ENCODE data around the gene TMEM26.

Gene TMEM26

GRCh38 chr10:61452655-61453641, at the start of gene TMEM26:
Gene TMEM26, minus strand, starts transcription at chr10:61453381. Its CDS starts 300 bp downstream, at chr10:61453081.
- no peak for DNase-seq

DNA sequence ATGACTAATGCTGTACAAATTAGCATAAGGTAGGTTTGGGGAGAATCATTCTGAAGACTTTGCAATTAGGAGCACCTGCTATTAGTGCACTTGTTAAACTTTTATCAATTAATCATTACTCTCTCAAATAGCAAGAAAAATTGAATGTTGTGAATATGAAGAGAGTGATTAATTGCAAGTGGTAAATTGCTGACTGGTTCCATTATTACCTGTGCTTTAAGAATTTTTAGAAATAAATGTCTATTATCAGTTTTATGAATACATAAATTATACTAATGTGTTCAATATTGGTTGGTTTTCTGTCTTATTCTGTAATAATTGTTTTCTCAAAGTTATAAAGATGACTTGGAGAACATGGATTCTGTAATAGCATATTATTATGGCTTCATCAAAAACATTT, 47.3 kb upstream of the TMEM26 start:
- DNase-seq = no peak

DNA sequence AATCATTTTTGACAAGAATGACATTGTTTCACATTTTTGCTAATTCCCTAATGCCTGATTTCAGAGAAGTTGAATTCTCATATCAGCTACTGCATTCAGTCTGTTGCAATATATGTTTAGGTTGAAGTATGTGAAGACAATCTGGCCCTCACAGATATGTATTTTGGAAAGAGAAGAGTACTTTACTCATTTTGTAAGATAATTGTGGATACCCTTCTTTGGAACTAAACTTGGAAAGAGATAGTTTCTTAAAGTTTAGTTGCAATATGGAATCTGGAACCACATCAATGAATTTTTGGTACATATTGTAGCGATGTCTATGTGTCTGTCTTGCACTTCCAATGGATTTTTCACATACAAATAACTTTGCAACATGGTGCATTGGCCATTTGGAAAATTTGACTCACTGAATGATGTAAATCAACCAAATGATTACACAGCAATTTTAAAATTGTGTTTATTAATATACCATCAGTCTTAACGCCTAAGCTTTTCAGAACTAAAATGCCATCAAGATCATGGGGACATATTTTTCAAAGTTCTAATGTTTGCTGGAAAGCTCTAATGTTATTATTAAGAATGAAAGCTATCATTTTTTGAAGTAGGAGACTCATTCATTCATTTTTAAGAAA, 39.3 kb upstream of the TMEM26 start:
- DNase-seq = no peak

GRCh38 chr10:61487506-61487905, 34.3 kb upstream of the TMEM26 start:
- no peak for DNase-seq

DNA sequence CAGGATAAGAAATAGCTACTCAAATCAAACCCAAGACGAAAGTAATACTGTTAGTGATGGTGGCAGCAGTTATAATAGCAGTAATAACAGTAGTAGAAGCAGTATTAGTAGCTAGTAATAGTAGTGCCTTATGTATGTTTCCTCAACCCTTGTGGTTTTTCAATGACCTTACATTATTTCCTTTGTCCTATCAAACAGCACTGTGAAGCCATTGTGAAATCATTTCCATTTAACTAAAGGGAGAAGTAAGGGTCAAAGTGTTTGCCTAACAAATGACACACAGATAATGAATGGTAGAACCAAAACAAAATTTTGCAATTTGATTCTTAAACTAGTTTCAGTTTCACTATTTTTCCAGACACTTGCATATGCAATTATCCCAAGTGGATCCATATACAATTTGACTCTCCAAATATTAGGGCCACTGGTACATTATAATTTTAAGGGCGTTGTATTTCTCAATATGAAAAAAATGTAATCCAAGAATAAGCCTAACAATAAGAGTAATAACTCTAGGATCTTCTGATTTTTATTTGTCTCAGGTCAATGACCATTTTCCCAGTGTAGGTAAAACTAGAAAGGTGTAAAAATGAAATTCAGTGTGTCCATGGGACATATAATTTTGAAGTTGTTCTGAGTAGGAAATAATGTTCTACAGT, 33.7 kb upstream of the TMEM26 start:
- no peak for DNase-seq

GRCh38 chr10:61486251-61486650, 33.1 kb upstream of the TMEM26 start:
- no peak for DNase-seq

GRCh38 chr10:61481597-61481996, 28.4 kb upstream of the TMEM26 start:
- DNase-seq = no peak

DNA sequence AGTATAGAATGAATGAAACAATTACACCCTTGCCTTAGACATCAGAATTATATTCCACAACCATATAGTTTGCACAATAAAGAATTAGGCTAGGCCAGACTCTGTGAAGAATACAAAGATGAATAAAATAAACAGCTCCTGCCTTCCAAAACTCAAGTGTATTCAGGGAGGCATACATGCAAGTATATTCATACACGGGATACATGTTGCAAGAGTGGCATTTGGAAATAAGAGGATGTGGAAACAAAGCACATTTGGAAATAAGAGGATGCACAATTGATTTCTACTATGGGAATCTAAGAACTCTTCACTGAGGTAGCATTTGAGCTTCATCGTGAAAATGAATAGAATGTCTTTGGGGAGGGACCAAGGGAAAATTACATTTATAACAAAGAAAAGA, 27.0 kb upstream of the TMEM26 start:
- no peak for DNase-seq

- DNase-seq = no peak
Observed at GRCh38 chr10:61478621-61479312, 25.6 kb upstream of the TMEM26 start.

DNA sequence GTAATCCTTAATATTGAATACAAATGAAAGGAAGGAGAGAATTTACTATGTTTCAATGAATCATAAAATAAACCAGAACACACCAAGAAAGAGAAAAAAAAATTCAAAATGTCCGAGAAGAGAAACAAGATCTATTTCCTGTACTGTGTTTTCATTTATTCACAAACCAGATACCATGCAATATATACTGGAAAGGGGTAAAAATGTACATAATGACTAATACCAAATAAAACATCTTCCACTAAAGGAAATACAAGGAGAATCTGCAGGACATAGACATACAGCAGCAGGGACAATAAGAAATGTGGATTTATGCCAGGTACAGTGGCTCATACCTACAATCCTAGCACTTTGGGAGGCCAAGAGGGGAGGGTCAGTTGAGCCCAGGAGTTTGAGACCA, 24.3 kb upstream of the TMEM26 start:
- DNase-seq = no peak

DNA sequence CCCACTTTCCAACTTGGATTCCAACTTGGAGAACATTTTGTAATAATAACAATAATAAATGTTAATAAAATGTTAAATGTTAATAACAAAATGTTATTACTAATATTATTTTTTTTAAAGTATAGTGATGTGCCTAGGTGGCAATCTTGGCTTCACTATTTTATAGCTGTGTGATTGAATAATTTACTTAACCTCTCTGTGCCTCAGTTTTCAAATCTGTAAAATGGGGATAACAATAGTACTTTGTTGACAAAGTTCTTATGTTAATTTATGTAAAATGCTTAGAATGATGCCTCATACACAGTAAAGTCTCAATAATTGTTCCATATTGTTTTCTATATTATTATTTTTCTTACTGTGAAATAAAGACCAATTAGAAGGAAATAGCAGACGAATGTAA, 23.3 kb upstream of the TMEM26 start:
- DNase-seq = no peak

GRCh38 chr10:61475449-61475873, 22.3 kb upstream of the TMEM26 start:
- no peak for DNase-seq

DNA sequence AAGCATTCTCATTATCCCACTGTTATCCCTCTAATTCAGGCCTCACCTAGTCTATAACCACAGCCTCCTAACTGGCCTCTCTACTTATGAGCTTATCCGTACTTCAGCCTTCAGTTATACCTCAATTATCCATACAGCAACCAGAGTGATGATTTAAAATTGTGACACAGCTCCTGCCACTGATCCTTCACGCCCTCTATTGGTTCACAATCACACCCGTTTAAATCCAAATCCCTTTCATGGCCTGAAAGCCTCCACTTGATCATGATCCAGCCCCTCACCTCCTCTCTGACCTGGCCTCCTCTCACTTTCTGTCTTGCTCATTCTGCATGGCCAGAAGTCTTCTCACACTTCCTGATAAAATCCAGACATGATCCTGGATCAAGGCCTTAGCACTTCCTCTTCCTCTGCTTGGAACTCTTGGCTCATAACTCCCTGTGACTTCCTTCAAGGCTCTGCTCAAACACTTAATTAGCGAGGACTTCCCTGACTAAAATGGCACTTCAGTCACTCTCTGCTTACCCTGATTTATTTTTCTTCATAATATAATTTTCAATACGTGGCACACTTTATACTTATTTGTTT, 19.0 kb upstream of the TMEM26 start:
- no peak for DNase-seq

DNA sequence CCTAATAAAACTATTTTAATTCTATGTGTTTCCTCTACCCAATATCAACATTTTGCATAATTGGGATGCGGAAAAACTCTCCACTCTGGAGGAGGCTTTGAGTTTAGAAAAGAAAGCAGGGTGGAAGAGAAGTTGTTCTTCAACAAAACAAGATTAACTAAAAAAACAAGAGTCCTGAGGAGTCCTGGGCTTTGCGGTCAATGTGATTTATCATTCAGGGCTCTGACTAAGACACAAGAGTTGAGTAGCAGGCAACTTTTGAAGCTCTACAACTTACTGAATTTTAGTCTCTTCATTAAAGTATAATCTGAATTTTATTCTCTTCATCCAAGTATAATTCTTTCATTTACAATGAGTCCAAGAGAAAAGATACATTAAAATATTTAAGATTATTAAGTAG, 18.3 kb upstream of the TMEM26 start:
- DNase-seq = no peak

- DNase-seq = no peak
Observed at GRCh38 chr10:61470740-61471139, 17.6 kb upstream of the TMEM26 start.

GRCh38 chr10:61465901-61466632, 12.9 kb upstream of the TMEM26 start:
- no peak for DNase-seq

DNA sequence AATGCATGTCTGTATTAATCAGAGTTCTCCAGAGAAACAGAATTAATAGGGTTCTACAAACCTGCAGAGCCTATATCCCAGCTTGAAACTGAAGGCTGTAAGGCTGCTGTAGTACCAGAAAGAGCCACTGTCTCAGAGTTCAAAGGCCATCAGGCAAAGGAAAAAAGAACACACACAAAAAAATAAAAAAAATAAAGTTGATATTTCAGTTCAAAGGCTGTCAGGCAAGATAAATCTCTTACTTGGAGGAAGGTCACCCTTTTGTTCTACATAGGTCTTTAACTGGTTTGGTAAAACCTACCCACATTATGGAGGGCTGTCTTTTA, 12.0 kb upstream of the TMEM26 start:
- DNase-seq = no peak

- no peak for DNase-seq
Observed at GRCh38 chr10:61464461-61465170, 11.4 kb upstream of the TMEM26 start.

GRCh38 chr10:61463035-61463909, 10.1 kb upstream of the TMEM26 start:
- no peak for DNase-seq

DNA sequence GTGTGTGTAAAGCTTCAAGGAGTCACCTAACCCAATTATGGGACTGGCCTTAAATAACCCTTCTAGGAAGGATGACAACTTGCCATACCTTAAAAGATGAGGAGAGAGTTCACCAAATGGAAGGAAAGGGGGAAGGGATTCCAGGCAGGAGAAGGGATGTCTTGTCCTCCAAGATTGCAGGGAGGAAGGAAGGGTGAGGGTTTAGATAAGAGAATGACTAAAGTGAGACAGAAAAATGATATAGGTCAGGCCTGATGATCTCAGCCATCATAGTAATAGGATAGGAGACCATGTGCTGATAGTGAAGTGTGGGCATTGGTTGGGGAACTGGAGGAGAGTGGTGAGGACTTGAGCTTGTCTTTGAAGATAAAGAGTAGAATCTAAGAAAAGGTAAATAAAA, 7.7 kb upstream of the TMEM26 start:
- no peak for DNase-seq

Data from activated effector memory CD4-positive, alpha-beta T cell treated with anti-CD3 and anti-CD28 coated beads, Interleukin-2, amount 50 U/mL, for 16 hours (primary cell).